ENCODE measurements around the gene RIOK1. TPM values are rescaled to one million over a fixed set of nuclear protein-coding genes. Genes with fewer than 3 reads are reported as not detected.
"Not testable (repeated sequence)": the region's sequence is repeated elsewhere in the genome, so short reads cannot be mapped to it uniquely, and the experiment has no call there.

Gene RIOK1
- total RNA-seq, 1 experiment from 2014 or later = 15.6 TPM

DNA sequence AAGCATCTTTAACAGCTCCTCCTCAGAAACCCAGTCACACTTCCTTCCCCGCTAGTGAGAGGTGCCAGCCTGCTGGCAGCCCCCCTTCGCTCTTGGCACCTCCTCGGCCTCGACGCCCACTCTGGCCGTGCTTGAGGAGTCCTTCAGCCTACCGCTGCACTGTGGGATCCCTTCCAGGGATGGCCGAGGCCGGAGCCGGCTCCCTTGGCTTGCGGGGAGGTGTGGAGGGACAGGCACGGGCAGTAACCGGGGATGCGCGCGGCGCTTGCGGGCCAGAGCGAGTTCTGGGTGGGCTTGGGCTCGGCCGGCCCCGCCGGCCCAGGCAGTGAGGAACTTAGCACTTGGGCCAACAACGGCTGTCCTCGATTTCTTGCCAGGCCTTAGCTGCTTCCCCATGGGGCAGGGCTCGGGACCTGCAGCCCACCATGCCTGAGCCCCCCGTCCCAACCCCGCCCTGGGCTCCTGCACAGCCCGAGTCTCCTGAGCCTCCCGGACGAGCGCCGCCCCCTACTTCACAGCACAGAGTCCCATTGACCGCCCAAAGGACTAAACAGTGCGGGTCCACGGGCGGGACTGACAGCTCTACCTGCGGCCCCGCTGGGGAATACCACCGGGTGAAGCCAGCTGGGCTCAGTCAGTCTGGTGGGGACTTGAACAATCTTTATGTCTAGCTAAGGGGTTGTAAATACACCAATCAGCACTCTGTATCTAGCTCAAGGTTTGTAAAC is 51.6 kb downstream of the RIOK1 start:
- DNase-seq (ENCODE audit: low read depth) = no peak

DNA sequence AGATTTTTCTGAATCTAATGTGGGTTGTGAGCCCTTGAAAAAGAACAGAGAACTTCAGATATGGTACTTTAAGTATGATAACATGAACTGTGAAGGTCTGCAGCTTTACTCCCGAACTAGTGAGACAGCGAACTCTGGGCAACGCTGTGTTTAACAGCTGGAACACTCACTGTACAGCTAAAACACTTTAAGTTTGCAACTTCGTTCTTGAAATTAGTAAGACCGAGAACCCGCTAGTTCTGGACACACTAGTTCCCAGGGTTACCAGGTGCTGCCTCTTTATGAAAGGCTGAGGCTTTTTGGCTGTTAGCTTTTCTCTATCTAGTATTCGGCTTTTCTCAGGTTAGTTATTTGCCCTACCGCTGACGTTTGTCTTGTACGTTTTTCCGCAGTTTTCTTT is 52.9 kb downstream of the RIOK1 start:
- DNase-seq (ENCODE audit: low read depth) = no peak

DNA sequence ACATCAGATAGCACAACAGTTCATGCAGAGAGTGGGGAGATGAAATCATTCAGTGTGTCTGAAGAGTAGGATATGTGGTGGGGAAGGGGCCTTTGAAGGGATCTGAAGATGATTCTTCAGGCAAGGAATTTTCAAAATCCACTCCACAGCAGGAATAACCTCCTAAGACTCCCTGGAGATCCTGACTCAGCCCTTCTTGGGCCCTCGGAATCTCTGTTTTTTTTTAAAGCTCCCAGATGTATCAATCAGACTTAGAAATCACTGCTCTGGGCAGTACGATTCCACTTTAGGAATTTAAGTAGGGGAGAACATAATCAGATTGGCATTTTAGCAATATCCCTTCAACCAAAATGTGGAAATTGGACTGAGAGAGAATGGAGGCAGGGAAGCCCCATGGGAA is 55.5 kb downstream of the RIOK1 start:
- no peak for DNase-seq (ENCODE audit: low read depth)

DNA sequence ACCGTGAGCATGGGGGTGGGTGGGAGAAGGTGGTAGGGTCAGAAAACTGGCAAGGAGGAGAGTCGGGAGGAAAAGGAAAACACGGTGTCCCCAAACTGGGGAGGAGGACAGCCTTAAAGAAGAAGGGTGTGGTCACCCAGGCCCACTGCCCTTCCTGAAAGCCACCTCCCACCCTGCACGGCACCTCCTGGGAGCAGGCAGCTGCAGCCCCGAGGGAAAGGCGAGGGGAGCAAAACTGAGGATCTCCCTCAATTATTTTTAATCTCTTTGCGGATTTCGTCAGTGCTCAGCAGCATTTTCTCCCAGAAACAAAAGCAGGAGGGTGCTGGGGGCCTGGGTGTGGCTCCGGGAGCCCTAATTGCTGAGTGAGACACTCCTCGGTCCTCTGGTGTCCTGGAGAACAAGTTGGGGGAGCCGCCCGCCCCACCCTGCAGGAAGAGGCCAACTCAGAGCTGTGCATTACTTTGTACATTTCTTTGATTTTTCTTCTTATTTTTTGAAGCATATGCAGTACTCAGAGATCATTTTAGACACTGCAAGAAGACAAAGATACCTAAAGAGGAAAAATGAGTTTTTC is 56.4 kb downstream of the RIOK1 start:
- DNase-seq (ENCODE audit: low read depth) = no peak

DNA sequence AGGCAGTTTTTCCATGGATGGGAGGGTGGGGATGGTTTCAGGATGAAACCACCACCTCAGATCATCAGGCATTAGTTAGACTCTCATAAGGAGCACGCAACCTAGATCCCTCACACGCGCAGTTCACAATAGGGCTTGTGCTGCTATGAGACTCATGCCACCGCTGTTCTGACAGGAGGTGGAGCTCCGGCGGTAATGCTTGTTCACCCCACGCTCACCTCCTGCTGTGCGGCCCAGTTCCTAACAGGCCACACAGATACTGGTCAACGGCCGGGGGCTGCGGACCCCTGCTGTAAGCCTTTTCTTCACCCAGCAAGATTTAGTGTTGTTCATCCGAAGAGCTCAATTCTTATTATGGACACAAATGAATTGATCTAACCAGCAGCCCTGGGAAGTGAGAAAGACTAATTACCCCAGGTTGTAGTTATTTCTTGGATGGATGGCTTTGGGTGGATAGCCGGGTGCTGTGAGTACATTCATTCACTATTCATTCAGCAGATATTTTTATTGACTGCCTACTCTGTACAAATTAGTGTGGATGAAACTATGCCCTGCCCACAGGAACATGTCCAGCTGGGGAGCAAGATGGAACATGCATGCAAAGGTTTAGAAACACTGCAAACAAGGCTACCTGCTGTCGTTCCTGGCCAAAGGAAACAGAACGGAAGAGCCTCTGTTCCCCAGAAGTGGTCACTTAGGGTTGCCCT is 57.2 kb downstream of the RIOK1 start:
- peak; percentile 36 for DNase-seq (ENCODE audit: low read depth)

DNA sequence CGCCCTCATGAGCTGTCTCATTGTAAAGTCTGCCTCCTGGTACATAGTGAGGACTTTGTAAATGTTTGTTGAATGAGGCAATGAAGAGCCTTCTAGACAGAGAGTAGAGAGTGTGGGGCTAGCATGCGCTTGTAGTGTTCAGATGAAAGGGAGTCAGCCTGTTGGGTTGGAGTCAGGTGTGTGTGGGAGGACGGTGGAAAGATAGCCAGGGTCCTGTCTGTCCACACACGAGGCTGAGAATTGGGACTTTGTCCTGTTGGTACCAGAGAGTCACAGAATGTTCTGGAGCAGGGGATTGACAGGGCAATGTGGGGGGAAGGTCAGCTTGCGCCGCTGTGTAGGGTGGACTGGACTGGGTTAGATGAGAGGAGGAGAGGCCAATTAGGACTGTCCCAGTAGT is 58.6 kb downstream of the RIOK1 start:
- no peak for DNase-seq (ENCODE audit: low read depth)

DNA sequence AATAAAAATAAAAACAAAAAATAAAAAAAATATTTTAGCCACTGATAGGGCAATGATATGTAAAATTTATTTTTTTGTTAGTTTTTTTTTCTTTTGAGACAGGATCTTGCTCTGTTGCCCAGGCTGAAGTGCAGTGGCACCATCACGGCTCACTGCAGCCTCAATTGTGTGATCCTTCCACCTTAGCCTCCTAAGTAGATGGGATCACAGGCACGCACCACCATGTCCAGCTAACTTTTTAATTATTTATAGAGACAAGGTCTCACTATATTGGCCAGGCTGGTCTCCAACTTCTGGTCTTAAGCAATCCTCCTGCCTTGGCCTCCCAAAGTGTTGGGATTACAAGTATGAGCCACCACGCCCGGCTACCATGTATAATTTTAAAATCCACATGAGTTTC is 59.4 kb downstream of the RIOK1 start:
- no peak for DNase-seq (ENCODE audit: low read depth)

DNA sequence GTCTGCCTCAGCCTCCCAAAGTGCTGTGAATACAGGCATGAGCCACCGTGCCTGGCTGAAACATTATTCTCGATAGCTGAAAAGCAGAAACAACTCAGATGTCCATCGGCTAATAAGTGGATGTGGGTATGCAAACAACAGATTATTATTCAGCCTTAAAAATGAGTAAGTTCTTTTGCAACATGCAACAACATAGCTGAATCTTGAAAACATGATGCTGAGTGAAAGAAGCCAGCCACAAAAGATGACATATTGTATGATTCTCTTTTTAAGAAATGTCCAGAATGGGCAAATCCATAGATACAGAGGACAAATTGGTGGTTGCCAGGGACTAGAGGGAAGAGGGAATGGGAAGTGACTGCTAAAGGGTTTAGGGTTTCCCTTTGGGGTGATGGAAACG is 61.7 kb downstream of the RIOK1 start:
- no peak for DNase-seq (ENCODE audit: low read depth)

DNA sequence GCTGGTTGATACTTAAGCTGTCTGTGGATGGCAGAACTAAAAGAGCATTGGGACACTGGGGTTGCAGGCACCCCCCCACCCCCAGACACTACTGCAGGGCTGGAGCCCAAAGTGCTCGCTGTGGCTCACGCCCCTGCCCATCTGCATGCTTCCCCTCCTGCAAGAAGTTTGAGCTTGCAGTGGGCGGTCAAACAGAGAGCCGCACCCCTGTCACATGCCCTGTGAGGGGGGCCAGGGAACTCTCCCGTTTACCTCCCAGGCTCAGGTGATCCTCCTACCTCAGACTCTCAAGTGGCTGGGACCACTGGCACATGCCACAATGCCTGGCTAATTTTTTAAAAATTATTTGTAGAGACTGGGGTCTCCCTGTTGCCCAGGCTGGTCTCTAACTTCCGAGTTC is 63.3 kb downstream of the RIOK1 start:
- DNase-seq (ENCODE audit: low read depth) = no peak

DNA sequence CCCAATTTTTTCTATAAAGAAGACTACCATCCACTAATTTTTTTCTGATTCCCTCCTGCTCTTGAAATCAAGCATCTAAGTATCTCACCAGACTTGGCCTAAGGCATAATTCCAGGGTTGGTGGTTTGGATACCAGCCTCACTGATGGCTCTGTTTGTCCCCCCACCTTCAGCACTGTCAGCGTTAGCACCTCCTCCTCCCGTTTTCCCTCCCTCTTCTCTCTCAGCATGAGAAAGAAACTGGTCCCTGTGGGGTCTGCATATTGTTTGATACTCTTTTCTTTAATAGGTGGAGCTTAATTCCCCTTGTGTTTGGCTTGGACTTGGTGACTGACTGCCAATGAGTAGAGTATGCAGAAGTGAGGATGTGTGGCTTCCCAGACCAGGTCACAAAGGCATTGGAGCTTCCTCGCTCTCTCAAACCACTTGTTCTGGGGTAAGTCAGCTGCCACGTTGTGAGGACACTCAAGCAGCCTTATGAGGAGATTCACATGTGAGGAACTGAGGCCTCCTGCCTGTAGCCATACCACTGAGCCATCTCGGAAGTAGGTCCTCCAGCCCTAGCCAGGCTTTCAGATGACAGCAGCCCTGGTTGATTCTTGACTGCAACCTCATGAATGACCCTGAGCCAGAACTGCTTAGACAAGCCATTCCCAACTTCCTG is 65.2 kb downstream of the RIOK1 start:
- peak; percentile 64 for DNase-seq (ENCODE audit: low read depth)

DNA sequence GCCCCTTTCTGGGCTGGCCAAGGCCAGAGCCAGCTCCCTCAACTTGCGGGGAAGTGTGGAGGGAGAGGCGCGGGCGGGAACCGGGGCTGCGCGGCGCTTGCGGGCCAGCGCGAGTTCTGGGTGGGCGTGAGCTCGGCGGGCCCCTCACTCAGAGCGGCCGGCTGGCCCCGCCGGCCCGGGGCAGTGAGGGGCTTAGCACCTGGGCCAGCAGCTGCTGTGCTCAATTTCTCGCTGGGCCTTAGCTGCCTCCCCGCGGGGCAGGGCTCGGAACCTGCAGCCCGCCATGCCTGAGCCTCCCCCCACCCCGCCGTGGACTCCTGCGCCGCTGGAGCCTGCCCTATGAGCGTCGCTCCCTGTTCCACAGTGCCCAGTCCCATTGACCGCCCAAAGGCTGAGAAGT is 66.7 kb downstream of the RIOK1 start:
- not testable (repeated sequence) for DNase-seq (ENCODE audit: low read depth)

DNA sequence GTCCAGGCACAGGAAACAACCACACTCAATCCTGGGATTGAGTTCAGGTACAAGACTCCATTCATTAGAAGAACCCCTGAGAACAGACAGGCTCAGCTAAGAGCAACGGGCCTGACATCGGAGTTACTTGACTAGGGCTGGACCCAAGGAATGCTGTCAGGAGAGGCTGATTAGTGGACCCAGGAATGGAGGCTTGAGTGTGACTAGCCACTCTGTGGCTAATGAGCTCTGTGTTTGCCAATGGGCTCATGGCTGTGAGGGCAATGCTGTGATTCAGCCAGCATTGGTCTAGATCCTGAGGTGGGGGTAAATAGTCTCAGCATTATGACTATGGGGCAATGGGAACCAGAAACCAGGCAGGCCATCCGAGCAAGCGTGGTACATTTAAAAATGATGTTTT is 71.8 kb downstream of the RIOK1 start:
- DNase-seq (ENCODE audit: low read depth) = peak; percentile 56

DNA sequence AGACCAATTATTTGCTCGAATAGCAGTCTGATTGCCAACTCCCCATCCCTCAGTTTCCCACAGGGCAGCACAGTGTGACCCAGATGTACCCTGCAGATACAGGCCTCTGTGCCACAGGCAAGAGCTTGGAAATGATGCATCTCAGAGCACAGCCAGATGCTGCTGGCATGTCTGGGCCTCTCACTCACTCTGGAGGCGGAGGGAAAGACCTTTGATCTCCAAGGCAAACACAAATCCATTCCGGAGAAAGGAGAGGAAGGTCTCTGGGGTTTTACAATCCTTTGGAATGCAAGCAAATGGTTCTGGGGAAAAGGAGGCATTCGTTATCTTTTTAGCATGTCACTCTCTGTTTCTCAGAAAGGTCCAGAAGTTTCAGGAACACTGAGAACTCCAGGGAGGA is 74.2 kb downstream of the RIOK1 start:
- no peak for DNase-seq (ENCODE audit: low read depth)

DNA sequence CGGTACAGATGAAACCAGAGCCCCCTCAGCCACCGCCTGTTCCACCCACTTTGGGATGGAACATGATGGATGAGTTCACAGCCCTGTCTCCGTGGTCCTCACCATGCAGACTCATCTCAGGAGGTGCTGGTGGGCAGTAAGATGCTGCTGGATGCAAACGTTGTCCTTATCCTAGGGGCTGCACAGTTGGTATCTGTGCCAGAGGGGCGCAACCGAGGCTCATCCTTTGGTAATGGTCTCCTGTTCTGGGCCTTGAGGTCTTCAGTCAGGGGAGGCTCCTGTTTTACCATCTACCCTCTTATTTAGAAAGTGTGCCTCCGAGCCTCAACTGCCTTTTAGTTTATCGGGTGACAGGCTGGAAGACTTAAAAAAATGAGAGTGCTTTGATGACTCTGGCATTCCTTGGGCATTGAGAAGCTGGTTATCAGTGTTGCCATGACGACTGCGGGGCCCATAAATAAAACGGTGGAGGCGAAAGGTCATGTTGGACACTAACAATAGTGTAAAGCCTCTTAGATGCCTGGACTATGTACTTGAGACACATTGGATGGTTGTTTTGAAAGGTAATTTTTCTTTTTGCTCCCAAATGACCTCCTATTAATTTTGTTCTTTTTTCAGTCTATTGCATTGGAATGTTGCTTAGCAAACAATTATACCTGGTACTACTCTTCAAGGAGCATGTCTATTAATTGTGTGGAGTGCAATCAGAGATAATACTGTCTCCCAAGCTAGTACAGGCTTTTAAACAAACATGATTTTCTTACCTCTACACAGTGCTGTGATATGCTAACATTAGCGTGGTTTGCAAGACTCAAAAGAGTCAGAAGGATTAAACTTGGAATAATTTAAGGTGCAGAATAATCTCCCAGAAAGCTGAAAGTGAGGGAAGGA is 77.6 kb downstream of the RIOK1 start:
- peak; percentile 72 for DNase-seq (ENCODE audit: low read depth)

Other genes with a start within 250 kb of the RIOK1 start
- gene SSR1, start 76.6 kb upstream of the RIOK1 start, total RNA-seq (2014; rRNA removed; shearing (Covaris generic)) = 230 and 284 TPM in 2 replicates
- gene CAGE1, start 66 bp upstream of the RIOK1 start, total RNA-seq (2014; rRNA removed; shearing (Covaris generic)) = 0.02 TPM in 1 of 2 replicates, not detected in the other
- gene DSP, start 151.9 kb downstream of the RIOK1 start, total RNA-seq (2014; rRNA removed; shearing (Covaris generic)) = 24.3 and 45.1 TPM in 2 replicates
- 18.8 and 25.4 TPM in 2 replicates for gene SNRNP48, start 200.4 kb downstream of the RIOK1 start, total RNA-seq (2014; rRNA removed; shearing (Covaris generic))